HG03439 (cell line): Measurements from ENCODE around the gene TADA2B.
"Not testable (repeated sequence)": the region's sequence is repeated elsewhere in the genome, so short reads cannot be mapped to it uniquely, and the experiment has no call there.

Experiments
- ATAC-seq: cut with Tn5 transposase; IDR thresholded peaks from one replicate; pipeline ENCODE4 v1.9.1; 2021; ENCODE audit warnings: mild to moderate bottlenecking, moderate library complexity; ENCODE audit not compliant: unreplicated experiment

TADA2B gene

GRCh38 chr4:7076696-7077082 is 33.5 kb downstream of the TADA2B start:
- ATAC-seq, result no peak

- ATAC-seq, result no peak
Measured at GRCh38 chr4:7077371-7077770, 34.2 kb downstream of the TADA2B start.

GRCh38 chr4:7078025-7078424 is 34.9 kb downstream of the TADA2B start:
- no peak for ATAC-seq

- ATAC-seq, result not testable (repeated sequence)
Measured at GRCh38 chr4:7079483-7079882, 36.3 kb downstream of the TADA2B start.

GRCh38 chr4:7079909-7080308 is 36.7 kb downstream of the TADA2B start:
- ATAC-seq, result not testable (repeated sequence)

GRCh38 chr4:7083597-7084563 is 40.7 kb downstream of the TADA2B start:
- ATAC-seq, result no peak

- not testable (repeated sequence) for ATAC-seq
Measured at GRCh38 chr4:7084564-7084961, 41.4 kb downstream of the TADA2B start.

GRCh38 chr4:7086384-7086783 is 43.2 kb downstream of the TADA2B start:
- ATAC-seq, result no peak

- ATAC-seq, result no peak
Measured at GRCh38 chr4:7087036-7087435, 43.9 kb downstream of the TADA2B start.

- no peak for ATAC-seq
Measured at GRCh38 chr4:7089213-7089986, 46.2 kb downstream of the TADA2B start.

- ATAC-seq, result no peak
Measured at GRCh38 chr4:7092026-7092425, 48.9 kb downstream of the TADA2B start.

GRCh38 chr4:7094916-7095315 is 51.7 kb downstream of the TADA2B start:
- ATAC-seq, result no peak

GRCh38 chr4:7095611-7096155 is 52.5 kb downstream of the TADA2B start:
- ATAC-seq, result no peak

GRCh38 chr4:7096236-7096635 is 53.1 kb downstream of the TADA2B start:
- ATAC-seq, result no peak

- peak; percentile 64 for ATAC-seq
Measured at GRCh38 chr4:7101692-7102515, 58.7 kb downstream of the TADA2B start.

- ATAC-seq, result not testable (repeated sequence)
Measured at GRCh38 chr4:7102516-7102909, 59.3 kb downstream of the TADA2B start.

- peak; percentile 88 for ATAC-seq
Measured at GRCh38 chr4:7103031-7103606, 59.9 kb downstream of the TADA2B start.

- no peak for ATAC-seq
Measured at GRCh38 chr4:7103607-7104365, 60.6 kb downstream of the TADA2B start.

- ATAC-seq, result no peak
Measured at GRCh38 chr4:7104366-7105031, 61.3 kb downstream of the TADA2B start.
